H1 (cell line): Measurements from ENCODE around the gene DTX2.

ENCODE experiments used
- CREB1 ChIP-seq: IDR thresholded peaks from 2 replicates; pipeline ENCODE4 v1.6.1; 2012; ENCODE audit warnings: inconsistent platforms
- EGR1 ChIP-seq: IDR thresholded peaks from 2 replicates; pipeline ENCODE4 v1.6.1; 2011; ENCODE audit warnings: low read depth, low read length, borderline replicate concordance
- EP300 ChIP-seq, 2 experiments: IDR thresholded peaks; 1 replicate in 1 of 2; 2 replicates in 1 of 2; pipeline ENCODE4 v1.6.1; 2011 to 2012; ENCODE audit warnings: low read depth in 2 of 2, low read length in 2 of 2, mild to moderate bottlenecking in 2 of 2, borderline replicate concordance in 1 of 2, inconsistent platforms in 1 of 2, moderate library complexity in 1 of 2
- EZH2 ChIP-seq: fragments of 200-600 bp; sonication (generic); IDR thresholded peaks from 2 replicates; pipeline ENCODE4 v1.7.1; 2012; ENCODE audit warnings: low read depth, mild to moderate bottlenecking, moderate library complexity, low read length, inconsistent platforms; ENCODE audit not compliant: severe bottlenecking
- JUN ChIP-seq: IDR thresholded peaks from 2 replicates; pipeline ENCODE4 v1.6.1; 2011; ENCODE audit warnings: low read depth, mild to moderate bottlenecking, improper control_type of control experiment, low read length
- POLR2A ChIP-seq, 2 experiments: IDR thresholded peaks; 1 replicate in 1 of 2; 2 replicates in 1 of 2; pipeline ENCODE4 v1.6.1; 2011; ENCODE audit warnings: low read depth in 2 of 2, low read length in 2 of 2, mild to moderate bottlenecking in 2 of 2; ENCODE audit errors: control extremely low read depth in 1 of 2
- POLR2AphosphoS5 ChIP-seq: IDR thresholded peaks from 2 replicates; pipeline ENCODE4 v1.6.1; 2011; ENCODE audit warnings: low read depth, low read length
- RAD21 ChIP-seq, 2 experiments: IDR thresholded peaks in 1 of 2; conservative IDR thresholded peaks in 1 of 2; 2 replicates each; pipeline ENCODE4 v1.6.1; 2011; ENCODE audit warnings: low read depth in 2 of 2, low read length in 2 of 2, improper control_type of control experiment in 1 of 2, inconsistent platforms in 1 of 2, mild to moderate bottlenecking in 1 of 2, moderate library complexity in 1 of 2
- RFX5 ChIP-seq: IDR thresholded peaks from 2 replicates; pipeline ENCODE4 v1.6.1; 2011; ENCODE audit warnings: low read depth, low read length, improper control_type of control experiment, borderline replicate concordance
- SP4 ChIP-seq: IDR thresholded peaks from 2 replicates; pipeline ENCODE4 v1.6.1; 2012; ENCODE audit warnings: low read length, inconsistent platforms
- TAF1 ChIP-seq: IDR thresholded peaks from 2 replicates; pipeline ENCODE4 v1.6.1; 2011; ENCODE audit warnings: mild to moderate bottlenecking, low read depth, low read length
- YY1 ChIP-seq: IDR thresholded peaks from 2 replicates; pipeline ENCODE4 v1.6.1; 2011; ENCODE audit warnings: low read depth, mild to moderate bottlenecking, low read length
- TF ChIP-seq, protein P1 (sequence below), 3 experiments: IDR thresholded peaks; 1 replicate in 2 of 3; 2 replicates in 1 of 3; pipeline versions ENCODE4 v1.5.1 to v1.6.1; 2011; ENCODE audit warnings: low read length in 3 of 3, mild to moderate bottlenecking in 3 of 3, inconsistent platforms in 2 of 3, low read depth in 1 of 3, moderate library complexity in 1 of 3; ENCODE audit not compliant: insufficient read depth in 1 of 3; ENCODE audit errors: control extremely low read depth in 1 of 3
- TF ChIP-seq, protein P2 (sequence below): IDR thresholded peaks from 2 replicates; pipeline ENCODE4 v1.6.1; 2012; ENCODE audit warnings: inconsistent platforms

DNA sequence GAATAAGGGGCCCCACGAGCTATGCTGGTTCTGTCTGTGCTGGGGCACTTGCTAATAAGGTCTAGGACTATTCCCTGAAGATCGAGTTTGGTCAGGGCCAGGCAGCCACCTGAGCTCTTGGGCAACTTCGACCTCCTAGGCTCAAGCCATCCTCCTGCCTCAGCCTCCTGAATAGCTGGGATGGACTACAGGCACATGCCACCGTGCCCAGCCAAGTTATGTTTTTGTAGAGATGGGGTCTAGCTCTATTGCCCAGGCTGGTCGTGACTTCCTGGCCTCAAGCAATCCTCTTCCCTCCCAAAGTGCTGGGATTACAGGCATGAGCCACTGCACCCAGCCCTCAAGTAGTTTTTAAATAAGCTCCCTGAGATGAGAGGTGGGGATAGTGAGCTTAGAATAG, 33.9 kb upstream of the DTX2 start:
- TF ChIP-seq POLR2A (IDR thresholded peaks at IDR 0.05; ENCODE audit: control extremely low read depth in 1 of 2, low read depth in 2 of 2, low read length in 2 of 2) = no peak
- TF ChIP-seq YY1 = no peak
- TF ChIP-seq, protein P1, sequence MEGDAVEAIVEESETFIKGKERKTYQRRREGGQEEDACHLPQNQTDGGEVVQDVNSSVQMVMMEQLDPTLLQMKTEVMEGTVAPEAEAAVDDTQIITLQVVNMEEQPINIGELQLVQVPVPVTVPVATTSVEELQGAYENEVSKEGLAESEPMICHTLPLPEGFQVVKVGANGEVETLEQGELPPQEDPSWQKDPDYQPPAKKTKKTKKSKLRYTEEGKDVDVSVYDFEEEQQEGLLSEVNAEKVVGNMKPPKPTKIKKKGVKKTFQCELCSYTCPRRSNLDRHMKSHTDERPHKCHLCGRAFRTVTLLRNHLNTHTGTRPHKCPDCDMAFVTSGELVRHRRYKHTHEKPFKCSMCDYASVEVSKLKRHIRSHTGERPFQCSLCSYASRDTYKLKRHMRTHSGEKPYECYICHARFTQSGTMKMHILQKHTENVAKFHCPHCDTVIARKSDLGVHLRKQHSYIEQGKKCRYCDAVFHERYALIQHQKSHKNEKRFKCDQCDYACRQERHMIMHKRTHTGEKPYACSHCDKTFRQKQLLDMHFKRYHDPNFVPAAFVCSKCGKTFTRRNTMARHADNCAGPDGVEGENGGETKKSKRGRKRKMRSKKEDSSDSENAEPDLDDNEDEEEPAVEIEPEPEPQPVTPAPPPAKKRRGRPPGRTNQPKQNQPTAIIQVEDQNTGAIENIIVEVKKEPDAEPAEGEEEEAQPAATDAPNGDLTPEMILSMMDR (IDR thresholded peaks at IDR 0.05; ENCODE audit: control extremely low read depth in 1 of 3, insufficient read depth in 1 of 3, low read depth in 1 of 3, low read length in 3 of 3) = no peak
- TF ChIP-seq POLR2AphosphoS5 = no peak
- no peak for TF ChIP-seq SP4
- no peak for TF ChIP-seq RAD21 (IDR thresholded peaks at IDR 0.05 in 1 of 2, conservative IDR thresholded peaks at IDR 0.05 in 1 of 2; ENCODE audit: low read depth in 2 of 2, low read length in 2 of 2)
- TF ChIP-seq, protein P2, sequence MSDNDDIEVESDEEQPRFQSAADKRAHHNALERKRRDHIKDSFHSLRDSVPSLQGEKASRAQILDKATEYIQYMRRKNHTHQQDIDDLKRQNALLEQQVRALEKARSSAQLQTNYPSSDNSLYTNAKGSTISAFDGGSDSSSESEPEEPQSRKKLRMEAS = no peak
- no peak for TF ChIP-seq EP300 (IDR thresholded peaks at IDR 0.05; ENCODE audit: borderline replicate concordance in 1 of 2, low read depth in 2 of 2, low read length in 2 of 2)
- no peak for TF ChIP-seq JUN
- TF ChIP-seq RFX5 = no peak
- TF ChIP-seq CREB1 = no peak
- no peak for TF ChIP-seq TAF1
- no peak for TF ChIP-seq EGR1
- TF ChIP-seq EZH2 = no peak
